Stimulated activated CD8-positive, alpha-beta memory T cell treated with anti-CD3 and anti-CD28 coated beads, Interleukin-2, amount 100 ng/mL, for 48 hours (primary cell): Measurements from ENCODE around the gene PRDM11.

Experiments
- DNase-seq, 2 donors: peaks; one replicate each; pipeline ENCODE4 v3.0.0-alpha.2; 2020; ENCODE audit warnings: low read depth in 2 of 2

The PRDM11 gene

GRCh38 chr11:45174168-45174835 is 27.9 kb downstream of the PRDM11 start:
- DNase-seq, result no peak

GRCh38 chr11:45174963-45175362 is 28.5 kb downstream of the PRDM11 start:
- DNase-seq, result no peak

- DNase-seq, result no peak
These were observed 30.6 kb downstream of the PRDM11 start for GRCh38 chr11:45176996-45177395.

- DNase-seq, result no peak
These were observed 31.8 kb downstream of the PRDM11 start for GRCh38 chr11:45178223-45178622.

- no peak for DNase-seq
These were observed 32.6 kb downstream of the PRDM11 start for GRCh38 chr11:45178890-45179671.

GRCh38 chr11:45179686-45180178 is 33.3 kb downstream of the PRDM11 start:
- no peak for DNase-seq

- DNase-seq, result no peak
These were observed 33.9 kb downstream of the PRDM11 start for GRCh38 chr11:45180179-45180847.

- peak; percentile 31 to 47 for DNase-seq
These were observed 34.4 kb downstream of the PRDM11 start for GRCh38 chr11:45180848-45181192.

GRCh38 chr11:45181193-45181888 is 34.9 kb downstream of the PRDM11 start:
- DNase-seq, result no peak

- no peak for DNase-seq
These were observed 35.6 kb downstream of the PRDM11 start for GRCh38 chr11:45181889-45182550.

- DNase-seq, result no peak
These were observed 36.5 kb downstream of the PRDM11 start for GRCh38 chr11:45182902-45183301.

GRCh38 chr11:45184640-45185039 is 38.2 kb downstream of the PRDM11 start:
- no peak for DNase-seq

- no peak for DNase-seq
These were observed 38.8 kb downstream of the PRDM11 start for GRCh38 chr11:45185228-45185729.

- DNase-seq, result no peak
These were observed 40.9 kb downstream of the PRDM11 start for GRCh38 chr11:45187375-45187774.

GRCh38 chr11:45188127-45188526 is 41.7 kb downstream of the PRDM11 start:
- no peak for DNase-seq

- DNase-seq, result no peak
These were observed 42.8 kb downstream of the PRDM11 start for GRCh38 chr11:45189230-45189629.

- DNase-seq, result no peak
These were observed 47.3 kb downstream of the PRDM11 start for GRCh38 chr11:45193695-45194094.

- no peak for DNase-seq
These were observed 58.3 kb downstream of the PRDM11 start for GRCh38 chr11:45204761-45205160.

- DNase-seq, result no peak
These were observed 59.5 kb downstream of the PRDM11 start for GRCh38 chr11:45205978-45206377.

GRCh38 chr11:45208135-45208534 is 61.7 kb downstream of the PRDM11 start:
- DNase-seq, result no peak
